K562 (cell line): Measurements from ENCODE around the gene GULP1. TPM values are rescaled to one million over a fixed set of nuclear protein-coding genes. Genes with fewer than 3 reads are reported as not detected.

Experiments used
- CBX3 ChIP-seq, 2 experiments: IDR thresholded peaks; 1 replicate in 1 of 2; 2 replicates in 1 of 2; pipeline ENCODE4 v1.6.1; 2012; ENCODE audit warnings: inconsistent platforms in 2 of 2, low read length in 2 of 2, borderline replicate concordance in 1 of 2, control low read depth in 1 of 2
- CCAR2 ChIP-seq: fragments of 200-400 bp; formaldehyde crosslinking; IDR thresholded peaks from 2 replicates; pipeline ENCODE4 v1.6.1; 2017; ENCODE audit warnings: mild to moderate bottlenecking, low read depth, low read length
- CCNT2 ChIP-seq: IDR thresholded peaks from 2 replicates; pipeline ENCODE4 v1.6.1; 2011; ENCODE audit warnings: borderline replicate concordance, low read depth, mild to moderate bottlenecking, moderate library complexity, mixed read lengths, low read length; ENCODE audit not compliant: insufficient read length; ENCODE audit errors: extremely low read depth
- FOXA3 ChIP-seq, 2 experiments: fragments of 450-650 bp in 1 of 2; sonication (generic) in 1 of 2; formaldehyde crosslinking; IDR thresholded peaks in 1 of 2; conservative IDR thresholded peaks in 1 of 2; 2 replicates each; pipeline versions ENCODE4 v1.4.0 to v1.8.0; 2020 to 2022; ENCODE audit warnings: mild to moderate bottlenecking in 2 of 2, missing genetic modification reagents in 1 of 2
- FOXM1 ChIP-seq, 2 experiments: fragments of 450-650 bp in 1 of 2; sonication (generic) in 1 of 2; formaldehyde crosslinking in 1 of 2; IDR thresholded peaks; 2 replicates each; pipeline versions ENCODE4 v1.6.1 to v1.9.0; 2017 to 2022; ENCODE audit warnings: low read depth in 2 of 2, mild to moderate bottlenecking in 2 of 2, missing genetic modification reagents in 1 of 2, moderate library complexity in 1 of 2
- MXD1 ChIP-seq: fragments of 250-450 bp; sonication (Bioruptor Pico); IDR thresholded peaks from 2 replicates; pipeline ENCODE4 v1.8.0; 2021; ENCODE audit warnings: borderline replicate concordance, mild to moderate bottlenecking, moderate library complexity; ENCODE audit not compliant: poor library complexity, severe bottlenecking
- NR2C2 ChIP-seq, 2 experiments: fragments of 200-800 bp in 1 of 2; sonication (Bioruptor generic) in 1 of 2; sonication (generic) in 1 of 2; formaldehyde crosslinking in 1 of 2; IDR thresholded peaks; 2 replicates each; pipeline versions ENCODE4 v1.6.1 to v1.8.0; 2016 to 2022; ENCODE audit warnings: mild to moderate bottlenecking in 1 of 2, missing compliant biosample characterization in 1 of 2, missing genetic modification characterization in 1 of 2, missing genetic modification reagents in 1 of 2
- NRF1 ChIP-seq, 2 experiments: fragments of 450-650 bp; IDR thresholded peaks in 1 of 2; conservative IDR thresholded peaks in 1 of 2; 2 replicates each; pipeline ENCODE4 v1.6.1; 2014; ENCODE audit warnings: mild to moderate bottlenecking in 2 of 2
- PCBP2 ChIP-seq: fragments of 200-400 bp; formaldehyde crosslinking; IDR thresholded peaks from 2 replicates; pipeline ENCODE4 v1.6.1; 2018; ENCODE audit warnings: low read length, low read depth, mild to moderate bottlenecking, moderate library complexity; ENCODE audit not compliant: poor library complexity, severe bottlenecking
- PPARD ChIP-seq: fragments of 250-450 bp; sonication (Bioruptor Pico); IDR thresholded peaks from 2 replicates; pipeline ENCODE4 v1.8.0; 2022; ENCODE audit warnings: inconsistent platforms, mild to moderate bottlenecking, moderate library complexity
- RB1 ChIP-seq: fragments of 450-650 bp; IDR thresholded peaks from 2 replicates; pipeline ENCODE4 v1.6.1; 2017; ENCODE audit warnings: low read depth, mild to moderate bottlenecking
- RFX1 ChIP-seq: fragments of 450-650 bp; IDR thresholded peaks from 2 replicates; pipeline ENCODE4 v1.6.1; 2016; ENCODE audit warnings: mild to moderate bottlenecking, moderate library complexity
- SLC30A9 ChIP-seq: fragments of 250-450 bp; sonication (Bioruptor Pico); IDR thresholded peaks from 2 replicates; pipeline ENCODE4 v1.8.0; 2022; ENCODE audit warnings: mild to moderate bottlenecking, moderate library complexity
- SMC3 ChIP-seq: conservative IDR thresholded peaks from 2 replicates; pipeline ENCODE4 v1.6.1; 2011; ENCODE audit warnings: low read depth, low read length, improper control_type of control experiment; ENCODE audit not compliant: insufficient read depth
- SREBF2 ChIP-seq: sonication (generic); formaldehyde crosslinking; IDR thresholded peaks from 2 replicates; pipeline ENCODE4 v1.4.0; 2020; ENCODE audit warnings: mild to moderate bottlenecking, missing genetic modification reagents
- TBP ChIP-seq: optimal IDR thresholded peaks from 2 replicates; pipeline ENCODE3; 2011; ENCODE audit warnings: low read depth, low read length, improper control_type of control experiment
- ZNF174 ChIP-seq: fragments of 250-450 bp; sonication (Bioruptor Pico); IDR thresholded peaks from 2 replicates; pipeline ENCODE4 v1.4.0; 2020; ENCODE audit warnings: mild to moderate bottlenecking
- ZNF239 ChIP-seq: fragments of 250-450 bp; sonication (Bioruptor Pico); IDR thresholded peaks from 2 replicates; pipeline ENCODE4 v1.4.0; 2020; ENCODE audit warnings: mild to moderate bottlenecking
- ZNF263 ChIP-seq: sonication (generic); formaldehyde crosslinking; IDR thresholded peaks from 2 replicates; pipeline ENCODE4 v1.8.0; 2022; ENCODE audit warnings: mild to moderate bottlenecking, missing genetic modification reagents, borderline replicate concordance
- ZNF444 ChIP-seq: fragments of 250-450 bp; sonication (Bioruptor Pico); IDR thresholded peaks from 2 replicates; pipeline ENCODE4 v1.4.0; 2020; ENCODE audit warnings: mild to moderate bottlenecking, moderate library complexity
- ZNF699 ChIP-seq: fragments of 250-450 bp; sonication (Bioruptor Pico); IDR thresholded peaks from 2 replicates; pipeline ENCODE4 v1.8.0; 2021; ENCODE audit warnings: mild to moderate bottlenecking, moderate library complexity; ENCODE audit not compliant: insufficient replicate concordance
- ZNF785 ChIP-seq: fragments of 250-450 bp; sonication (Bioruptor Pico); IDR thresholded peaks from 2 replicates; pipeline ENCODE4 v1.4.0; 2020; ENCODE audit warnings: mild to moderate bottlenecking
- polyA plus RNA-seq, 8 experiments: library from polyadenylated mRNA; depleted of rRNA in 4 of 8; stranded (reverse) in 5 of 8; unstranded in 3 of 8; fragments of >200 nt; fragmentation: Nextera tagmentation in 2 of 8; fragmentation: Illumina TruSeq in 1 of 8; extraction: Ambion mirVana in 2 of 8; extraction: Trizol in 1 of 8; gene quantifications; 2 replicates each; pipeline versions ENCODE4 v1.2.1 to v1.2.3, GENCODE V29; 2011 to 2014; ENCODE audit warnings: inconsistent platforms in 1 of 8, missing spikeins in 1 of 8
- total RNA-seq, 7 experiments: library from RNA; depleted of rRNA in 6 of 7; stranded (reverse); fragments of >200 nt in 6 of 7; fragmentation: Illumina TruSeq in 2 of 7; extraction: Trizol in 2 of 7; gene quantifications; 2 replicates each; pipeline versions ENCODE4 v1.2.1 to v1.2.3, GENCODE V29; 2011 to 2021; ENCODE audit warnings: low replicate concordance in 1 of 7

Gene GULP1
- total and polyA plus RNA-seq, 9 of the 15 experiments (the other 6 are each of a cell fraction or from before 2014, with no cell fraction given) = 8.5 to 25.3 (median 19.5) TPM

- TF ChIP-seq ZNF239 (CRISPR knock-in tag) (no peak), ZNF699 (CRISPR knock-in tag) (no peak), RB1 (peak; percentile 24; the same call in 1 of the 2 replicates), ZNF263 (CRISPR knock-in tag) (no peak), FOXM1 (IDR thresholded peaks at IDR 0.05; ENCODE audit: low read depth) (no peak), FOXM1 (CRISPR knock-in tag; IDR thresholded peaks at IDR 0.05; ENCODE audit: low read depth) (no peak), CBX3 (IDR thresholded peaks at IDR 0.05; ENCODE audit: borderline replicate concordance in 1 of 2, low read length in 2 of 2) (no peak), FOXA3 (CRISPR knock-in tag; conservative IDR thresholded peaks at IDR 0.05 in 1 of 2, IDR thresholded peaks at IDR 0.05 in 1 of 2) (no peak), MXD1 (CRISPR knock-in tag) (no peak), NR2C2 (CRISPR knock-in tag; IDR thresholded peaks at IDR 0.05) (no peak), NR2C2 (tag; IDR thresholded peaks at IDR 0.05) (peak; percentile 50; the same call in 1 of the 2 replicates), RFX1 (no peak), ZNF785 (no peak), SLC30A9 (no peak), NRF1 (conservative IDR thresholded peaks at IDR 0.05 in 1 of 2, IDR thresholded peaks at IDR 0.05 in 1 of 2) (peak; percentile 61 to 67), PCBP2 (no peak), CCAR2 (no peak), PPARD (CRISPR knock-in tag) (no peak), TBP (no peak), ZNF174 (CRISPR knock-in tag) (no peak), SMC3 (no peak), ZNF444 (CRISPR knock-in tag) (no peak), SREBF2 (CRISPR knock-in tag) (no peak), CCNT2 (peak; percentile 21)
Measured at GRCh38 chr2:188292348-188293239, 920 bp downstream of the GULP1 start (continued).
